ENCODE data around the gene SNAPIN. TPM values are rescaled to one million over a fixed set of nuclear protein-coding genes. Genes with fewer than 3 reads are reported as not detected.

Gene SNAPIN
- total and polyA plus RNA-seq, 9 donors: 48.4 to 53.0 (median 50.1) TPM

GRCh38 chr1:153624965-153625611 lies 33.4 kb upstream of the SNAPIN start:
- Histone ChIP-seq H3K27me3 (ENCODE audit: control insufficient read depth, insufficient read depth, low read length) (no peaks in the 10 kb centered on the region), H3K27ac (ENCODE audit: low read length) (no peak overlapping the region), H3K9me3 (replicated peaks; ENCODE audit: control insufficient read depth, low read depth, low read length) (no peaks in the 10 kb centered on the region), H3K4me3 (ENCODE audit: low read length) (no peak overlapping the region), H3K36me3 (ENCODE audit: control insufficient read depth, insufficient read depth, low read length) (peaks cover 22% of the 10 kb centered on the region), H3K4me1 (ENCODE audit: control insufficient read depth, insufficient read depth, low read length) (peaks cover 46% of the 10 kb centered on the region)
- DNase-seq: no peak
- 89% methylated on average over 7 of the region's 10 CpGs for WGBS (ENCODE audit: insufficient coverage)

- Histone ChIP-seq H3K9me3 (replicated peaks; ENCODE audit: control insufficient read depth, low read depth, low read length) (no peaks in the 10 kb centered on the region), H3K27ac (ENCODE audit: low read length) (peak overlapping the region; percentile 81), H3K27me3 (ENCODE audit: control insufficient read depth, insufficient read depth, low read length) (no peaks in the 10 kb centered on the region), H3K4me3 (ENCODE audit: low read length) (peak overlapping the region; percentile 68), H3K36me3 (ENCODE audit: control insufficient read depth, insufficient read depth, low read length) (peaks cover 22% of the 10 kb centered on the region), H3K4me1 (ENCODE audit: control insufficient read depth, insufficient read depth, low read length) (peaks cover 52% of the 10 kb centered on the region)
- 37% methylated on average over 2 of the region's 3 CpGs for WGBS (ENCODE audit: insufficient coverage)
- DNase-seq: no peak
Measured at GRCh38 chr1:153626477-153626903, 32.0 kb upstream of the SNAPIN start.

- peak; percentile 93 for DNase-seq
- H3K36me3 ChIP-seq (ENCODE audit: control insufficient read depth, insufficient read depth, low read length): peaks cover 22% of the 10 kb centered on the region
- H3K4me3 ChIP-seq (ENCODE audit: low read length): peak within 1 kb of the TSS; percentile 68
- 0% methylated on average over 14 of the region's 28 CpGs for WGBS (ENCODE audit: insufficient coverage)
- H3K9me3 ChIP-seq (replicated peaks; ENCODE audit: control insufficient read depth, low read depth, low read length): no peaks in the 10 kb centered on the region
- H3K4me1 ChIP-seq (ENCODE audit: control insufficient read depth, insufficient read depth, low read length): peaks cover 52% of the 10 kb centered on the region
- H3K27ac ChIP-seq (ENCODE audit: low read length): peak within 1 kb of the TSS; percentile 81
- H3K27me3 ChIP-seq (ENCODE audit: control insufficient read depth, insufficient read depth, low read length): no peaks in the 10 kb centered on the region
Measured at GRCh38 chr1:153626904-153627714, 31.4 kb upstream of the SNAPIN start, which contains the start of gene S100A13. Gene S100A13 (minus strand): TSS chr1:153627505. CDS start chr1:153626472, 1,033 bp downstream.

- Histone ChIP-seq H3K4me1 (ENCODE audit: control insufficient read depth, insufficient read depth, low read length) (peaks cover 53% of the 10 kb centered on the region), H3K9me3 (replicated peaks; ENCODE audit: control insufficient read depth, low read depth, low read length) (no peaks in the 10 kb centered on the region), H3K27ac (ENCODE audit: low read length) (peak within 1 kb of the TSS; percentile 81), H3K4me3 (ENCODE audit: low read length) (peak within 1 kb of the TSS; percentile 68), H3K27me3 (ENCODE audit: control insufficient read depth, insufficient read depth, low read length) (no peaks in the 10 kb centered on the region), H3K36me3 (ENCODE audit: control insufficient read depth, insufficient read depth, low read length) (peaks cover 18% of the 10 kb centered on the region)
- WGBS (ENCODE audit: insufficient coverage): 86% methylated on average over 1 of the region's 10 CpGs
- no peak for DNase-seq
Measured at GRCh38 chr1:153627715-153628626, 30.5 kb upstream of the SNAPIN start, which contains the start of gene S100A1. Gene S100A1 (plus strand): TSS chr1:153628434. CDS start chr1:153630522, 2,088 bp downstream.

GRCh38 chr1:153628638-153629342 lies 29.7 kb upstream of the SNAPIN start:
- Histone ChIP-seq H3K4me1 (ENCODE audit: control insufficient read depth, insufficient read depth, low read length) (peaks cover 60% of the 10 kb centered on the region), H3K36me3 (ENCODE audit: control insufficient read depth, insufficient read depth, low read length) (peaks cover 15% of the 10 kb centered on the region), H3K4me3 (ENCODE audit: low read length) (no peak overlapping the region), H3K27me3 (ENCODE audit: control insufficient read depth, insufficient read depth, low read length) (no peaks in the 10 kb centered on the region), H3K9me3 (replicated peaks; ENCODE audit: control insufficient read depth, low read depth, low read length) (no peaks in the 10 kb centered on the region), H3K27ac (ENCODE audit: low read length) (peak overlapping the region; percentile 55)
- WGBS (ENCODE audit: insufficient coverage): 57% methylated on average over 3 of the region's 6 CpGs
- DNase-seq: no peak

- 0% methylated on average over 1 of the region's 5 CpGs for WGBS (ENCODE audit: insufficient coverage)
- Histone ChIP-seq H3K27ac (ENCODE audit: low read length) (peak overlapping the region; percentile 55), H3K27me3 (ENCODE audit: control insufficient read depth, insufficient read depth, low read length) (no peaks in the 10 kb centered on the region), H3K9me3 (replicated peaks; ENCODE audit: control insufficient read depth, low read depth, low read length) (no peaks in the 10 kb centered on the region), H3K4me1 (ENCODE audit: control insufficient read depth, insufficient read depth, low read length) (peaks cover 60% of the 10 kb centered on the region), H3K4me3 (ENCODE audit: low read length) (no peak overlapping the region), H3K36me3 (ENCODE audit: control insufficient read depth, insufficient read depth, low read length) (peaks cover 11% of the 10 kb centered on the region)
- no peak for DNase-seq
Measured at GRCh38 chr1:153629343-153629665, 29.2 kb upstream of the SNAPIN start.

GRCh38 chr1:153629971-153630370 lies 28.5 kb upstream of the SNAPIN start:
- DNase-seq: no peak
- no peaks in the 10 kb centered on the region for H3K9me3 ChIP-seq (replicated peaks; ENCODE audit: control insufficient read depth, low read depth, low read length)
- no peak overlapping the region for H3K4me3 ChIP-seq (ENCODE audit: low read length)
- H3K27me3 ChIP-seq (ENCODE audit: control insufficient read depth, insufficient read depth, low read length): no peaks in the 10 kb centered on the region
- H3K36me3 ChIP-seq (ENCODE audit: control insufficient read depth, insufficient read depth, low read length): peaks cover 7% of the 10 kb centered on the region
- peaks cover 61% of the 10 kb centered on the region for H3K4me1 ChIP-seq (ENCODE audit: control insufficient read depth, insufficient read depth, low read length)
- peak overlapping the region; percentile 55 for H3K27ac ChIP-seq (ENCODE audit: low read length)
- WGBS (ENCODE audit: insufficient coverage): 86% methylated on average over 1 of the region's 1 CpG

- no peak for DNase-seq
- H3K4me3 ChIP-seq (ENCODE audit: low read length): no peak overlapping the region
- peak overlapping the region; percentile 55 for H3K27ac ChIP-seq (ENCODE audit: low read length)
- H3K27me3 ChIP-seq (ENCODE audit: control insufficient read depth, insufficient read depth, low read length): no peaks in the 10 kb centered on the region
- peaks cover 65% of the 10 kb centered on the region for H3K4me1 ChIP-seq (ENCODE audit: control insufficient read depth, insufficient read depth, low read length)
- peaks cover 5% of the 10 kb centered on the region for H3K36me3 ChIP-seq (ENCODE audit: control insufficient read depth, insufficient read depth, low read length)
- WGBS (ENCODE audit: insufficient coverage): 84% methylated on average over 6 of the region's 7 CpGs
- no peaks in the 10 kb centered on the region for H3K9me3 ChIP-seq (replicated peaks; ENCODE audit: control insufficient read depth, low read depth, low read length)
Measured at GRCh38 chr1:153630384-153630783, 28.1 kb upstream of the SNAPIN start.

Measured in muscle of leg (tissue), 11 donors.